Kidney glomerular epithelial cell (primary cell): Measurements from ENCODE around the gene CTNNBL1.
A peak's percentile ranks its signal among the peaks of the same experiment; 100 is the strongest.
"Not testable (repeated sequence)": the region's sequence is repeated elsewhere in the genome, so short reads cannot be mapped to it uniquely, and the experiment has no call there.

Source experiments
- DNase-seq: peaks from one replicate; lab custom pipeline; 2025; lab: John Stamatoyannopoulos, UW

CTNNBL1 gene

GRCh38 chr20:37693635-37694626 is at the start of gene CTNNBL1:
CTNNBL1 (plus strand) TSS chr20:37694030; CDS start chr20:37694123, 93 bp downstream.
- DNase-seq = peak; percentile 86

GRCh38 chr20:37644605-37645004 is 49.2 kb upstream of the CTNNBL1 start:
- no peak for DNase-seq

GRCh38 chr20:37647946-37648345 is 45.9 kb upstream of the CTNNBL1 start:
- no peak for DNase-seq

GRCh38 chr20:37649017-37649416 is 44.8 kb upstream of the CTNNBL1 start:
- DNase-seq = no peak

- DNase-seq = no peak
Measured at GRCh38 chr20:37649676-37650370, 44.0 kb upstream of the CTNNBL1 start.

- DNase-seq = no peak
Measured at GRCh38 chr20:37650661-37651060, 43.2 kb upstream of the CTNNBL1 start.

- no peak for DNase-seq
Measured at GRCh38 chr20:37651932-37652331, 41.9 kb upstream of the CTNNBL1 start.

- DNase-seq = no peak
Measured at GRCh38 chr20:37656945-37657344, 36.9 kb upstream of the CTNNBL1 start.

GRCh38 chr20:37657924-37658804 is 35.7 kb upstream of the CTNNBL1 start:
- DNase-seq = no peak

- no peak for DNase-seq
Measured at GRCh38 chr20:37661519-37661918, 32.3 kb upstream of the CTNNBL1 start.

- DNase-seq = no peak
Measured at GRCh38 chr20:37662308-37662707, 31.5 kb upstream of the CTNNBL1 start.

- not testable (repeated sequence) for DNase-seq
Measured at GRCh38 chr20:37664595-37664994, 29.2 kb upstream of the CTNNBL1 start.

GRCh38 chr20:37668166-37668565 is 25.7 kb upstream of the CTNNBL1 start:
- no peak for DNase-seq

GRCh38 chr20:37669062-37669772 is 24.6 kb upstream of the CTNNBL1 start:
- no peak for DNase-seq

GRCh38 chr20:37669773-37670236 is 24.0 kb upstream of the CTNNBL1 start:
- no peak for DNase-seq

- no peak for DNase-seq
Measured at GRCh38 chr20:37670351-37670791, 23.5 kb upstream of the CTNNBL1 start.

GRCh38 chr20:37672143-37672542 is 21.7 kb upstream of the CTNNBL1 start:
- DNase-seq = no peak

GRCh38 chr20:37673444-37673843 is 20.4 kb upstream of the CTNNBL1 start:
- no peak for DNase-seq

GRCh38 chr20:37676440-37676839 is 17.4 kb upstream of the CTNNBL1 start:
- DNase-seq = no peak

GRCh38 chr20:37677969-37678861 is 15.6 kb upstream of the CTNNBL1 start:
- DNase-seq = no peak
